Cerebellar nuclear complex (tissue), 1 donor: ENCODE measurements around the gene SUN2.

ENCODE experiments used
- DNase-seq, 2 experiments: peaks; one replicate each; lab custom pipeline; 2025; lab: John Stamatoyannopoulos, UW

The SUN2 gene

DNA sequence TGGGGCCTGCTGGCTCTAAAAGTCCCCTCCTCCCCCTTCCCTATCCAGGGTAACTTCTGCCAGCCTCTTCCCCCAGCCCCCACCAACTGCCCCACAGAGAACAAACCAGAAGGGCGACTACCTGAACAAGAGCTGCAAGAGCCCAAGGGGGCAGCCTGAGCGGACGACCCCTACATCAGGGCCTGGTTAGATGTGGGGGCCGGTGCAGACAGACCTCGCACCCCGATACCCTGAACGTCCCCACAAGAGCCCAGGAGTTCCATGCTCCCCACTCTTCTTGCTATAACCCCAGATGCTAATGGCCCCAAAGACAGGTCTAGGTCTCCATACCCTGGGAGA is 20.7 kb downstream of the SUN2 start:
- DNase-seq: no peak

DNA sequence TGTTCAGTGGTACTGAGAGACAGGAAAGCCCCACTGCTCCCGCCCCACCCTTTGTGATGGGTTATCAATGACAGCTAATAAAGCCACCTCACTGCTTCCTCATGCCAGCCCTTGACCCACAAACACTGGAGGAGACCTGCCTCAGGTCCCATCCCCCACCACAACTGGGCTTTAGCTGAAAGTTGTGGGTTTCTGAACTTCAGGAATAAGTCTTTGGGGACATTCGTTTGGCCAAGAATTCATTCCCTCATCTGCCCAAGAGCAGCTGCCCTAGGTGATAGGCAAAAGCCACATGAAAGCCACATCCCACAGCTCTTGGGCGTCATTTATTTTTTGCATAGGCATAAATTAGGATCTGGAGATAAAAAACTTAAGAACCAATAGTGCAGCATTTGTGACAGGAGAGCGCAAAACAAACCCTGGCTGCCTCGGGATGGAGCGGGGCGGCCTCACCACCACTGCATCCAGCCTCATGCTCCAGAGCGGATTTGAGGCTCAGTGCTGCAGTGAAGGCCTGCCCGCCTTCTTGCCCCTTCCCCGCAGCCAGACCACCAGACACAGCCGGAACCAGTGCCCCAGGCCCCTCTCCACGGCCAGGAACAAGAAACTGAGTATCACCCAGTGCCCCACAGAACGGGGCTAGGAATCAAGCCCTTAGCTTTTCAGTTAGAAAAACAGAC is 21.2 kb downstream of the SUN2 start:
- DNase-seq: no peak

DNA sequence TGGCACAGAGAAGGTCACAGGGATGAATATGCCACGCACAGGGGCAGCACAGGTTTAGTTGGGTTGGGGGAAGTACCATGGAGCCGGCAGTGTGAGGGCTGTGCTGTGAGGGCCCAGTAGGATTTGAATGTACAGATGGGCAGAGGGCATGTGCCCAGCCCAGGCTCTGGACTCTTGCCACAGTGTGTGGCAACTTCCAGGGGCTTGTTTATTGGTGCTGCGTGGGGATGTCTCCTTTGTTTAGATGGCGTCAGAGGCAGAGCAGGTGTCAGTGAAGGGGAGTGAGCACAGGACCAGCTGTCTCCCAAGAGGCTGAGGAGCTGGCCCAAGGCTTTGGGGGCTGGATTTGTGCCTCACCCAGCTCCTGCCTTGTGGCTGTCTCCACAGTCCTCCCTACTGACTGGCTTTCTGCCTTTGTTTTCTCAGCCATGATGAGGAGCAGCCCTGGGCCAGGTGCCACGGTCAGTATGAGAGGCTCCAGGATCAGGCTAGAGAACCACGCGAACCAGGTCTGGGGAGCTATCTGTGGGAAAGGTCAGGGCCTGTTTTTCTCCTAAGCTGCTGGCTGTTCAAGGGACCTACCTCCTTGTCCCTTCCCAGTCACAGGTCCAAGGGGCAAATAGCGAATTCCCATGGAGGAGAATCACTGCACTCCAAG is 21.9 kb downstream of the SUN2 start:
- peak; percentile 65 to 79 for DNase-seq

DNA sequence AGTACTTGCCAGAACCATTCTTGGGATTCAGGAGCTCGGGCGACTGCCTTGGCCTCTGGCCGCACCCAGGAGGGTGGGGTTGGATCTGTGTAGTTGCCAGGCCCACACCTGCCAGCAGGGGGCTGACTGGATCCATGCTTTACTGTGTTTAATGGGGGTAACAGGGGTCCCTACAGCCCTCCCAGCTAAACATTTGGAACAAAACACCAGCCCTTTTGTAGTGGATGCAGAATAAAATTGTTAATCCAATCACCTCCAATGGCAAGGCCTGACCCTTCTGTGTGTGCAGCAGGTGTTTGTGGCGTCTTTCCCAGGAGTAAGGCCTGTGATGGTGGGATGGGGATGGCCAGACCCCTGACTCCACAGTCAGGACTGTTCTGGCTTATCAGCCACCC is 22.5 kb downstream of the SUN2 start:
- DNase-seq: no peak

DNA sequence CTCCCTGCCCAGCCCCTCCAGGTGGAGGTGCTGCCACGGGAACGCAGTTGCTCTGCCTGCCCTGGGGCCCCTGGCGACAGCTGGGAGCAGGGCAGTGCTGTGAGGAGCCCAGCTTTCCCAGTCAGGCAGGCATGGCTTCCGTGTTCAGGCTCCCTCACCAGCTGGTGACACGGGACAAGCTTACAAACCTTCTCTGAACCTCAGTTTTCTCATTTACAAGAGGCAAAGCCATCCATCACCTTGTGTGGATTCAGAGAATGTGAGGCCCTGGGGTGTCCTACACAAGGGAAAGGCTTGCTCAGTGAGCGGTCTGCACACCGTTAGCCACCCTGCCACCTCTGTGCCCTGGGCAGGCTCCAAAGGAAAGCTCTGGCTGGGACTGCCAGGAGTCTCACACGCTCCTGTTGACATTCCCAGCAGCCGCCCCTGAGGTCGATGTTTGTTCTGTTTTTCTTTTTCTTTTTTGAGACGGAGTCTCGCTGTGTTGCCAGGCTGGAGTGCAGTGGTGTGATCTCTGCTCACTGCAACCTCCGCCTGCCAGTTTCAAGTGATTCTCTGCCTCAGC is 23.5 kb downstream of the SUN2 start:
- DNase-seq: no peak

DNA sequence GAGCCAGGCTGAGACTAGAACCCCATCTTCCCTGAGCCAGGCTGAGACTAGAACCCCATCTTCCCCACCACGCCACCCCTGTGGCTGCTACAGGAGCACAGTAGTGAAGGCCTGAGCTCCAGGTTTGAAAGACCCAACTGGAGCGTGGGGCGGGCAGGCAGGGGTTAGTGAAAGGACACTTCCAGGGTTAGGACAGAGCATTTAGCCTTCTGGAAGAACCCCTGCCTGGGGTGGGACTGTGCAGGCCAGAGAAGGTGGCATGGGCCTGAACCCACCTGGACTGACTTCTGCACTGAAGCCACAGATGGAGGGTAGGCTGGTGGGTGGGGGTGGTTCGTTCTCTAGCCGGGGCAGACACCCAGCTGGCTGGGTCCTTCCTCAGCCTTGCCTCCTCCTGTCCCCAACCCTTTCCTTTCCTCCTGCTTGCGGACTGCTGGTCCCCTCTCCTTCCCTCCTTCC is 24.1 kb downstream of the SUN2 start:
- no peak for DNase-seq

DNA sequence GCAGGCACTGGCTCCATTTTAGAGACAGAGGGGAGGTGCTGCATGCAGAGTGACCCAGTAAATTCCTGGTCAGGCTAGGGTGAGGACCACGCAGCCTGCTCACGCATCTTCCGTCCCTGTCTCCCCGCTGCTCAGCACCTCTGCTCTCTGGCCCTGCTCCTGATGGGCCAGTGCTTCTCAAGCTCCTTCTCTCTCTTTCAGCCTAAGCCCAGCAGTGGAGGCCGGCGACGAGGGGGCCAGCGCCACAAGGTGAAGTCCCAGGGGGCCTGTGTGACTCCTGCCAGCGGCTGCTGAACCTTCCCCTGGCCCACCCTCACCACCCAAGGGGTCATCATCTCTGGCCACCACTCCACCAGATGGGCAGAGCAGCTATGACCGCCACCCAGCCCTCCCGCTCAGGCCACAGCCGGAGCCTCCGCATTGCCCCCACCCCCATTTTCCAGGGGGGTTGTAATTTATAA is 25.4 kb downstream of the SUN2 start:
- DNase-seq: no peak

DNA sequence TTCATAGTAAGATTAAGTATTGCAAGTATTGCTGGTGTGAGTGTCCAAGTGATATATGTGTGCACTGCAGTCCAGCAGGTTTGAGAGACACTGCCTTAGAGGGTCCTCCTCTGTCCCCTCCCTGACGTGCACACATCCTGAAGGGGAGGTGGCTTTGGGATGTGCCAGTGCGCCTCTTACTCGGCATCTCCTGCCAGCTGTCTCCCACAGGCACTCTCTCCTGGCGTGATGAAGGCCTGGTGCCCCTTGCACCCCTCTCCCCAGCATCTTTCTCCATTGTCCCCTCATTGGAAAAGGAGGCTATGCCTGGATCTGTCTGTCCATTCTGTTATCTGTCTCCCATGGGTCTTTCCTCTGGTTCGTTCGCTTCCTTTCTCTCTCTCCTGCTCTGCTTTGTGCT is 25.9 kb downstream of the SUN2 start:
- DNase-seq: no peak

DNA sequence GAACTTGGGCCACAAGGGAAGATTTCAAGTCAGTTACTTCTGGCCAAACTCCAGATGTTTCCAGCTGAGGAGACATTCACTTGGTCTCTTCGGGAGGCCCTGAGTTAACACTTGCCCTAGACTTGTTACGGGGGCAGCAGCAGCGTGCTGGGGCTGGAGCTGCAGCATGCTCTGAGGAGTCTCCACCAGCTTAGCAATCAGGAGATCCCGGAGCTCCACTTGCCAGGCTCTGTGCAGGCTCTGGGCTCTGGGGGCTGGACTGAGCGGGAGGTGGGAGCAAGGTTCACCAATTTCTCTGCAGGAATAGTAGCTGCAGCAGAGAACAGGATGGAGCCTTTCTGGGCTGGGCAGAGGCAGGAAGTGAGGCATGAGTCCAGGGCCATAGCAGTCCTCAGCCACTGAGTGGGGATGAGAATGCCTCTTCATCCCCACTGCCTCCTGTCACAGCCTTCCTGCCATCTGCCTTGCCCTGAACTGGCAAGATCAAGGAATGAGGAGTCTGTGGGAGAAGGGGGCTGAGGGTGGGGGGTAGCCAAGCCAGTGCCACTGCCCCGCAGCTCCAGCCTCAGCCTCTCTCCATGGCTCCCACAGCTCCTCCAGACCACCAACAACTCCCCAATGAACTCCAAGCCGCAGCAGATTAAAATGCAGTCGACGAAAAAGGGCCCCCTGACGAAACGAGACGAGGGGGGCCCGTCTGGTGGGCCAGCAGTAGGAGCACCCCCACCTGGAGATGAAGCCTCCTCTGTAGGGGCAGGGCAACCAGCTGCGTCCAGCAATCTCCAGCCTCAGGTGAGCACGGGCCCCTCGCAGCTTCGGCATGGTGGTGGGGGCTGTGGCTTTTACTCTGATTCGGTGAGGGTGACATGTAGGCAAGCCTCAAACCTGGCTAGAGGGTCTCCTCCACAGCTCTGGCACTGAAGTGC is 26.7 kb downstream of the SUN2 start:
- DNase-seq: no peak

DNA sequence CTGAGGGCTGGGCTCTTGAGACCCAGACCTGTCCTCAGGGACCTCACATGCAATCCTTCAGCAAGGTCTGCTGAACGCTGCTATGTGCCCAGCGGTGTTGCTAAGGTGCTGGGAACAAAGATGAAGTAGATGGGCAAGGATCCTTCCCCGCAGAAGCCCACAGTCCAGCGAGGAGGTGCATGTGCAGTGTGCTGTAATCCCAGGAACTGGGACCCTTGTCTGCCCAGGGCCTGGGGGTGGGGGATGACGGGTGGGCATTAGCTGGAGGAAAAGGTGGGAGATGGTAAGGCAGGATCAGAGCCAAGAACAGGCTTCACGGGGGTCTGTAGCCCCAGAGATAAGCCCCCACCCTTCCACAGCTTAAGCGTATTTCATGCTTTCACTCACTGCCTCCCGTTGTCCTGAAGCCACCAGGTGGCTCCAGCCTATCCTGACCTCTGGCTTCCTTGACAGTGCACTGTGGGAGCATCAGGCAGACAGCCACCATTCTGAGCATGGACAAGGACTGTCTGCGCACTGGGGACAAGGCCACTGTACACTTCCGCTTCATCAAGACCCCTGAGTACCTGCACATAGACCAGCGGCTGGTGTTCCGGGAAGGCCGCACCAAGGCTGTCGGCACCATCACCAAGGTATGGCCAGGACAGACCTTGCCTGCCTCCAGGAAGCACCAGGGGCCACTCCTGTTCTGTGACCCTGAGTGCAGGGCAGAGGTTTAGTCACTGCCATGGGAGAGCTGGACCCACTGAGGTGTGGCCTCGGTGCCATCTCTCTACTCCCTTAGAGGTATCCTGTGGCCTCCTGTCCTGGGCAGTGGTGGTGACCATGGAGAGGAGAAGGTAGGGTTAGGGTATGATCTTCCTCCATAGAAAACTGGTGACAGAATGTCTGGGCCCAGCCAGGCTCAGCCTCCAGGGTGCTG is 28.0 kb downstream of the SUN2 start:
- no peak for DNase-seq

DNA sequence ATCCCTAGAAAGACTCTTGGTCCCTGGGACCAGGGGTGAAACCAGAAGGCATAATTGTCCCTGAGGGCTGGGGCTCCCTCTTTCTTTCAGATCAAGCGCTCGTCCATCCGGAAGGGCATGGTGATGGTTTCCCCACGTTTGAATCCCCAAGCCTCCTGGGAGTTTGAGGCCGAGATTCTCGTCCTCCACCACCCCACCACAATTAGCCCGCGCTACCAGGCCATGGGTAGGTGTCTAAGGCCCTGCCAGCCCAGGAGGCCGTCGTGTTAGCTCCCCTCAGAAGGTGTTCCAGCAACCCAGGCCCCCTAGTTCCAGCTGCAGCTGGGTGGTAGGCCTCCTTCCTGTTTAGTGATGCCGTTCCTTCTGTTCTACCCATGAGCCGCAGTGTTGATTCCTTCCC is 28.7 kb downstream of the SUN2 start:
- no peak for DNase-seq

DNA sequence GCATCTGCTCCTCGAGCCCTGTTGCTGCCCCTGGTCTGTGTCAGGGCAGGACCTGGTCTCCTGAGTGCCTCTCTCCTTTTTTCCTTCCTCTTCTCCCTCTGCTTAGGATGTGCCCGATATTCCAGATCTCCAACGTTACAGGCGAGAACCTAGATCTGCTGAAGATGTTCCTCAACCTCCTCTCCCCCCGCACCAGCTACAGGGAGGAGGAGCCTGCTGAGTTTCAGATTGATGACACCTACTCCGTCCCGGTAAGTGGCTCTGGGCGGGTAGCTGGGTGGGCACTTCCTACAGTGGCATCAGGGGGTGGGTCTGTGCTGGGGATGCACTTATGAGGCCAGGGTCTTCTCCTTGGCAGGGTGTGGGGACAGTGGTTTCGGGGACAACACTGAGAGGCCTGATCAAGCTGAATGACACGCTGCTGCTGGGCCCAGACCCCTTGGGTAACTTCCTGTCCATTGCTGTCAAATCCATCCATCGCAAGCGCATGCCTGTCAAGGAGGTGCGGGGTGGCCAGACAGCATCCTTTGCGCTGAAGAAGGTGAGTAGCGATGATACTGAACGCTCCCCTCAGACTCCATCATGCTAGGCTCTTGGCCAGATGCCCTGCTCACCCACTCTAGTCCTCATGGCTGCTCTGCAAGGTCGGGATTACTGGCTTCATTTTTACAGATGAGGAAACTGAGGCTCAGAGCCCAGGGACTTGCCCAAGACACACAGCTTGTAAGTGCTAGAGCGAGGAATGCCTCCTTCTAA is 29.7 kb downstream of the SUN2 start:
- no peak for DNase-seq

DNA sequence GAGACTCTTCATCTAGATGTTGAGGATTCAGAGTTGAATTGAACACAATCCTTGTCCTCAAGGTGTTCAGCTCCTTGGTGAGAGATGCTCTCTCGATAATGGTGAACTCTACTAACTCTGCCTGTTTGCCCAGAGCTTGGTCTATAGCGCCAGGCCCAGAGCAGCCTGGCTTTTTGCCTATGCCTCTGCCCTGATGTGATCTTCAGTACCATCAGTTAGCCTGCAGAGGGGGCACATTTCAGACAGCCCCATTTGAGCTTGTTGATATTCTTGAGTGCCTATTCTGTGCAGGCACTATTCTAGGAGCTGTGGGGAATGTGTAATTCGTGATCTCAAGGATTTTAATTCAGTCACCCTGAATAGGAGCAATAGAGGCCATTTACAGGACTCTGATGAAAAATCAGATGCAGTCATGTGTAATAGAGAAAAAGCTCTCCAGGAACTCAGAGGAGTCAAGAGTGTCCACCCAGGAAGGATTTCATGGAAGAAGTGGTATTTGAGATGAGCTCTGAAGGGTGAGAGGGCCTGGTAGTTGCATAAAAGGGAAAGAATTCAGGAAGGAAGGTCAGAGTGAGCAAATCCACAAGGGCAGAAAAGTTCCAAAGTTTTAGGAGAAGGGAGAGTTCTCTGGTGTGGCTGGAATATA is 30.7 kb downstream of the SUN2 start:
- no peak for DNase-seq

DNA sequence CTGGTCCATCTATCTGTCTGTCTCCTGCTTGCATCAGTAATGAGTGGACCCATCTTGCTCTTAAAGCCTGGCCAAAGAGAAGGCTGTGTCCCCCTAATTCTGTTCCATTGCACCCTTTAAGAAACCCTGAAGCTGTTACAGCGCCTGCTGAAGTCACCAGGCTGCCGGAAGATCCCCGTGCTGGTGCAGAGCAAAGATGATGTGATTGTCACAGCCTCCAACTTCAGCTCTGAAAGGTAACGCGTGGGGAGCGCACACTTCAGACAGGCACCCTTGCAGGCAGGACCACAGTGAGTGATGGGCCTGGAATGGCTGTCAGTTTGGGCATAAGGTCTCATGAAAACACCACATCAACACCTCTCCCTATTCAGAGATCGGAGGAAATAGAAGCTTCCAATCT is 31.6 kb downstream of the SUN2 start:
- DNase-seq: no peak

DNA sequence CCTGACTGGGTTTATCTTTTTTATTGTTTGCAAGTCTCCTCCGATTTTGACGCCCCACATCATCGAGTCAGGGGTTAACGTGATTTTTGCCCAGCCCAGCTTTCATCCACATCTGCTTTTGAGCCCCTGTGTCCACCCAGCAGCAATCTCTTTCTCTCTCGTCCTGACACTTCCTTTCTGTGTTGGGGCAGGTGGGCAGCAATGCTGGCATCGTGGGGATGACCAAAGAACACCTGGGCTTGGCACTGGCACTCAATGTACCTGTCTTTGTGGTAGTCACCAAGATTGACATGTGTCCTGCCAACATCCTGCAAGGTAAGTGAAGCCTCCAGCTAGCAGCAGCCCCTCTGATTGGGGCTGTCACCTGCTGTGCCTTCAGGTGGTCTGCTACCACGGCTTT is 34.2 kb downstream of the SUN2 start:
- no peak for DNase-seq

DNA sequence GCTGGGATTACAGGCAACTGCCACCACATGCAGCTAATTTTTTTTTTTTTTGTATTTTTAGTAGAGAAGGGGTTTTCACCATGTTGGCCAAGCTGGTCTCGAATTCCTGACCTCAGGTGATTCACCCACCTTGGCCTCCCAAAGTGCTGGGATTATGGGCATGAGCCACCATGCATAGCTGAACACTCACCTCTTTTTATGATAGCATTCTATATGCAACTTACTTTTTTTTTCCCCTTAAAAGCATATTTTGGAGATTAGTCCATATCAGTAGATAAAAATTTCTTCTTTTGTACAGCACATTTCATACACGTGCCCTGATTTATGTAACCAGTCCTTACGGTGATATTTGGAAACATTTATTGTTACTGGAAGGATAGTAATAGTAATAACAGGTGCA is 35.4 kb downstream of the SUN2 start:
- no peak for DNase-seq

DNA sequence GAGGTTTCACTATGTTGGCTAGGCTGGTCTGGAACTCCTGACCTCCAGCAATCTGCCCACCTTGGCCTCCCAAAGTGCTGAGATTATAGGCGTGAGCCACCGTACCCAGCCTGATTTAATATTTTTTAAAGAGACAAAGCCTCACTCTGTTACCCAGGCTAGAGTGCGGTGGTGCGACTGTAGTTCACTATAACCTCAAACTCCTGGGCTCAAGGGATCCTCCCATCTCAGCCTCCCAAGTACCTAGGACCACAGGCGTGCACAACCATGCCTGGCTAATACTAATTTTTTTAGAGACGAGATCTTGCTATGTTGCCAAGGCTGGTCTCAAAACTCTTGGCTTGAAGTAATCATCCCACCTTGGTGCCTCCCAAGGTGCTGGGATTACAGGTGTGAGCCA is 36.6 kb downstream of the SUN2 start:
- no peak for DNase-seq

DNA sequence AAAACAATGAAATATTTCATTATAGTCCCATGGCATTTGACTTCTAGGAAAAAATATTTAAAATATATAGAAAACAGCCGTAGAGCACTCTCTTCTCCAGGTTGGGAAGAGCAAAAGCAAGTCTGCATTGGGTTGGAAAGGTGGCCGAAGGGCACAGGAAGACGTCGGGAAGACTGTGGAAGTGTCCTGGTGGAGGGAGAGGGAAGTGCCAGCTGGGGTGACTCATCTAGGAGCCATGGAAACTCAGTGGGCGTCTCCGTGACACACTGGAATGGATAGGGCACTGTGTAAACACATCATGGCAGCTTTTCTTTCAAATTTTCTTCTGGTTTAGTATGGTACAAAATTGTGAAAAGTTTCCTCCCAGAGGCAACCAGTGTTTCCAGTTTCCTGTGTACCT is 37.4 kb downstream of the SUN2 start:
- no peak for DNase-seq

DNA sequence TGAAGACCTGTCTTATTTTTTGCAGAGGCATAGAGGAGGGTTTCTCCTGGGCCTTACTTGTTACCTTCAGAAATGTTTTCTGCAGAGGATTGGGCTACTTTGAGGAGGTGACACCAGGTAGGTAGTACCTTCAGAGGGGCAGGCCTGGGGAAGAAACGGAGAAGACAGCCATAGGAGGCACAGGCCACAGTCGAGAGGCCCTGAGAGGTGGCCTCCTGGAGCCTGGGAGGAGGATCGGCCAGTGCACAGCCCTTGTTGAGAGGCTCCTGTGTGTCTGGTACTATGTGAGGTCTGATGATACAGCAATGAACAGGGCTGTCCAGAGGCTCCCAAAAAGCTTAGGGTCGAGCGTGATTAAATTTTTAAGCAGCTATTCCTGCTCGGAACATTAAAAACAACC is 38.6 kb downstream of the SUN2 start:
- no peak for DNase-seq

DNA sequence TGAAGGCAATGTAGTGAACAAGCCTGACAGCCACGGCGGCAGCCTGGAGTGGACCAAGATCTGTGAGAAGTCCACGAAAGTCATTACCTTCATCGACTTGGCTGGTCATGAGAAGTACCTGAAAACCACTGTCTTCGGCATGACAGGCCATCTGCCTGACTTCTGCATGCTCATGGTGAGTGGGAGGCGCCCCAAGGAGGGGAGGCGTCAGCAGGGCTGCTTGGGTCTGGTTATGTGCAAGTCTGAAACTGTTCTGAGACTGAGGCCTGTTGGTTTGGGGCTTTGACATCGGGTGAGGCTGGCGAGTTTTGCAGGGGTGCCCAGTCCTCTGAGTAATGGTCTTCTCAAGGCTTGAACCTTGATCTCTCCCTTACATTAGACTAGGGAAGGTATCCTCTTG is 39.0 kb downstream of the SUN2 start:
- DNase-seq: no peak
